ENCODE measurements around the gene RAB5B.
A peak's percentile ranks its signal among the peaks of the same experiment; 100 is the strongest.

RAB5B gene

GRCh38 chr12:56017181-56017580 lies 43.3 kb downstream of the RAB5B start:
- H3K4ac ChIP-seq (ENCODE audit: low read depth, low read length), result no peak overlapping the region
- no peaks in the 10 kb centered on the region for H3K27me3 ChIP-seq (ENCODE audit: insufficient read depth, low read length, poor library complexity)
- no peaks in the 10 kb centered on the region for H3K36me3 ChIP-seq (ENCODE audit: control insufficient read depth, insufficient read depth, low read length)
- H3K27ac ChIP-seq (ENCODE audit: low read depth, low read length), result no peak overlapping the region
- H3K4me2 ChIP-seq (ENCODE audit: low read length), result no peak overlapping the region
- H2BK15ac ChIP-seq (replicated peaks; ENCODE audit: low read depth), result no peak overlapping the region
- H4K5ac ChIP-seq (ENCODE audit: low read length), result no peak overlapping the region
- no peak overlapping the region for H3K4me3 ChIP-seq (ENCODE audit: low read length)
- no peak overlapping the region for H3K23ac ChIP-seq (ENCODE audit: low read length)
- WGBS (ENCODE audit: extremely low coverage, insufficient coverage, low lambda C conversion rate), result no CpG with 5 or more reads among the region's 4 CpGs
- H3K9ac ChIP-seq (ENCODE audit: low read length), result no peak overlapping the region
- no peak overlapping the region for H2AK5ac ChIP-seq (ENCODE audit: low read length)
- H3K18ac ChIP-seq (ENCODE audit: low read length), result no peak overlapping the region
- DNase-seq, result no peak
- no peak overlapping the region for H3K56ac ChIP-seq (ENCODE audit: low read length)
- H3K4me1 ChIP-seq (ENCODE audit: control insufficient read depth, low read depth, low read length), result peaks cover 7% of the 10 kb centered on the region
- no peak overlapping the region for H2BK120ac ChIP-seq (ENCODE audit: low read depth, low read length)
- no peak overlapping the region for H4K8ac ChIP-seq (ENCODE audit: low read depth, low read length)
- H3K79me1 ChIP-seq (ENCODE audit: low read length), result no peaks in the 10 kb centered on the region
- no peaks in the 10 kb centered on the region for H3K79me2 ChIP-seq (ENCODE audit: control insufficient read depth, insufficient read depth, low read length)
- H2BK5ac ChIP-seq (ENCODE audit: low read length), result no peak overlapping the region

GRCh38 chr12:56018356-56018755 lies 44.5 kb downstream of the RAB5B start:
- Histone ChIP-seq H3K9ac (ENCODE audit: low read length) (no peak overlapping the region), H3K4me2 (ENCODE audit: low read length) (no peak overlapping the region), H3K56ac (ENCODE audit: low read length) (no peak overlapping the region), H3K36me3 (ENCODE audit: control insufficient read depth, insufficient read depth, low read length) (no peaks in the 10 kb centered on the region), H3K27me3 (ENCODE audit: insufficient read depth, low read length, poor library complexity) (no peaks in the 10 kb centered on the region), H2AK5ac (ENCODE audit: low read length) (no peak overlapping the region), H3K27ac (ENCODE audit: low read depth, low read length) (no peak overlapping the region), H2BK120ac (ENCODE audit: low read depth, low read length) (no peak overlapping the region), H2BK5ac (ENCODE audit: low read length) (no peak overlapping the region), H4K5ac (ENCODE audit: low read length) (no peak overlapping the region), H3K4me1 (ENCODE audit: control insufficient read depth, low read depth, low read length) (peaks cover 7% of the 10 kb centered on the region), H3K23ac (ENCODE audit: low read length) (no peak overlapping the region), H3K18ac (ENCODE audit: low read length) (no peak overlapping the region), H3K79me2 (ENCODE audit: control insufficient read depth, insufficient read depth, low read length) (no peaks in the 10 kb centered on the region), H3K79me1 (ENCODE audit: low read length) (no peaks in the 10 kb centered on the region), H2BK15ac (replicated peaks; ENCODE audit: low read depth) (no peak overlapping the region), H3K4me3 (ENCODE audit: low read length) (no peak overlapping the region), H3K4ac (ENCODE audit: low read depth, low read length) (no peak overlapping the region), H4K8ac (ENCODE audit: low read depth, low read length) (no peak overlapping the region)
- no peak for DNase-seq
- no CpG with 5 or more reads among the region's 1 CpG for WGBS (ENCODE audit: extremely low coverage, insufficient coverage, low lambda C conversion rate)

- WGBS (ENCODE audit: extremely low coverage, insufficient coverage, low lambda C conversion rate), result no CpG with 5 or more reads among the region's 10 CpGs
- Histone ChIP-seq H3K23ac (ENCODE audit: low read length) (peak within 1 kb of the TSS; percentile 74), H3K27me3 (ENCODE audit: insufficient read depth, low read length, poor library complexity) (no peaks in the 10 kb centered on the region), H2BK120ac (ENCODE audit: low read depth, low read length) (no peak within 1 kb of the TSS), H3K4me3 (ENCODE audit: low read length) (no peak within 1 kb of the TSS), H3K4me1 (ENCODE audit: control insufficient read depth, low read depth, low read length) (peaks cover 7% of the 10 kb centered on the region), H2BK15ac (replicated peaks; ENCODE audit: low read depth) (no peak within 1 kb of the TSS), H3K56ac (ENCODE audit: low read length) (peak within 1 kb of the TSS; percentile 98), H3K36me3 (ENCODE audit: control insufficient read depth, insufficient read depth, low read length) (no peaks in the 10 kb centered on the region), H3K9ac (ENCODE audit: low read length) (peak within 1 kb of the TSS; percentile 81), H2BK5ac (ENCODE audit: low read length) (peak within 1 kb of the TSS; percentile 51), H3K4me2 (ENCODE audit: low read length) (peak within 1 kb of the TSS; percentile 65), H3K27ac (ENCODE audit: low read depth, low read length) (peak within 1 kb of the TSS; percentile 12), H4K8ac (ENCODE audit: low read depth, low read length) (no peak within 1 kb of the TSS), H3K79me1 (ENCODE audit: low read length) (no peaks in the 10 kb centered on the region), H3K18ac (ENCODE audit: low read length) (peak within 1 kb of the TSS; percentile 3), H3K79me2 (ENCODE audit: control insufficient read depth, insufficient read depth, low read length) (no peaks in the 10 kb centered on the region), H2AK5ac (ENCODE audit: low read length) (no peak within 1 kb of the TSS), H4K5ac (ENCODE audit: low read length) (no peak within 1 kb of the TSS), H3K4ac (ENCODE audit: low read depth, low read length) (no peak within 1 kb of the TSS)
- DNase-seq, result peak; percentile 89
Measured at GRCh38 chr12:56020423-56021184, 46.7 kb downstream of the RAB5B start, which contains the start of gene IKZF4. Gene IKZF4, plus strand, starts transcription at chr12:56021043. Its CDS starts 451 bp downstream, at chr12:56021494.

GRCh38 chr12:56021889-56022497 lies 48.1 kb downstream of the RAB5B start:
- Histone ChIP-seq H3K79me1 (ENCODE audit: low read length) (no peaks in the 10 kb centered on the region), H3K56ac (ENCODE audit: low read length) (peak overlapping the region; percentile 98), H3K4ac (ENCODE audit: low read depth, low read length) (no peak overlapping the region), H3K79me2 (ENCODE audit: control insufficient read depth, insufficient read depth, low read length) (no peaks in the 10 kb centered on the region), H3K27me3 (ENCODE audit: insufficient read depth, low read length, poor library complexity) (no peaks in the 10 kb centered on the region), H3K23ac (ENCODE audit: low read length) (no peak overlapping the region), H4K5ac (ENCODE audit: low read length) (no peak overlapping the region), H3K4me1 (ENCODE audit: control insufficient read depth, low read depth, low read length) (peaks cover 7% of the 10 kb centered on the region), H3K18ac (ENCODE audit: low read length) (no peak overlapping the region), H3K9ac (ENCODE audit: low read length) (peak overlapping the region; percentile 81), H3K27ac (ENCODE audit: low read depth, low read length) (no peak overlapping the region), H2AK5ac (ENCODE audit: low read length) (no peak overlapping the region), H2BK5ac (ENCODE audit: low read length) (no peak overlapping the region), H3K4me2 (ENCODE audit: low read length) (peak overlapping the region; percentile 65), H4K8ac (ENCODE audit: low read depth, low read length) (no peak overlapping the region), H2BK15ac (replicated peaks; ENCODE audit: low read depth) (no peak overlapping the region), H3K36me3 (ENCODE audit: control insufficient read depth, insufficient read depth, low read length) (no peaks in the 10 kb centered on the region), H3K4me3 (ENCODE audit: low read length) (no peak overlapping the region), H2BK120ac (ENCODE audit: low read depth, low read length) (no peak overlapping the region)
- no CpG with 5 or more reads among the region's 2 CpGs for WGBS (ENCODE audit: extremely low coverage, insufficient coverage, low lambda C conversion rate)
- DNase-seq, result no peak

- Histone ChIP-seq H3K4me2 (ENCODE audit: low read length) (no peak overlapping the region), H3K79me1 (ENCODE audit: low read length) (no peaks in the 10 kb centered on the region), H2BK5ac (ENCODE audit: low read length) (no peak overlapping the region), H3K27me3 (ENCODE audit: insufficient read depth, low read length, poor library complexity) (no peaks in the 10 kb centered on the region), H3K4ac (ENCODE audit: low read depth, low read length) (no peak overlapping the region), H3K23ac (ENCODE audit: low read length) (no peak overlapping the region), H3K9ac (ENCODE audit: low read length) (no peak overlapping the region), H3K27ac (ENCODE audit: low read depth, low read length) (no peak overlapping the region), H2AK5ac (ENCODE audit: low read length) (no peak overlapping the region), H3K4me3 (ENCODE audit: low read length) (no peak overlapping the region), H3K18ac (ENCODE audit: low read length) (no peak overlapping the region), H4K8ac (ENCODE audit: low read depth, low read length) (no peak overlapping the region), H3K4me1 (ENCODE audit: control insufficient read depth, low read depth, low read length) (no peaks in the 10 kb centered on the region), H3K36me3 (ENCODE audit: control insufficient read depth, insufficient read depth, low read length) (peaks cover 2% of the 10 kb centered on the region), H4K5ac (ENCODE audit: low read length) (no peak overlapping the region), H2BK15ac (replicated peaks; ENCODE audit: low read depth) (no peak overlapping the region), H3K56ac (ENCODE audit: low read length) (no peak overlapping the region), H3K79me2 (ENCODE audit: control insufficient read depth, insufficient read depth, low read length) (no peaks in the 10 kb centered on the region), H2BK120ac (ENCODE audit: low read depth, low read length) (no peak overlapping the region)
- DNase-seq, result no peak
- no CpG with 5 or more reads among the region's 5 CpGs for WGBS (ENCODE audit: extremely low coverage, insufficient coverage, low lambda C conversion rate)
Measured at GRCh38 chr12:56028511-56029165, 54.8 kb downstream of the RAB5B start.

All from mesendoderm (in vitro differentiated cells).